HG02623 (cell line): ENCODE data around the gene REPIN1.

Source experiments
- ATAC-seq: cut with Tn5 transposase; IDR thresholded peaks from one replicate; pipeline ENCODE4 v1.9.1; 2021; ENCODE audit warnings: moderate library complexity; ENCODE audit not compliant: unreplicated experiment

Gene REPIN1

DNA sequence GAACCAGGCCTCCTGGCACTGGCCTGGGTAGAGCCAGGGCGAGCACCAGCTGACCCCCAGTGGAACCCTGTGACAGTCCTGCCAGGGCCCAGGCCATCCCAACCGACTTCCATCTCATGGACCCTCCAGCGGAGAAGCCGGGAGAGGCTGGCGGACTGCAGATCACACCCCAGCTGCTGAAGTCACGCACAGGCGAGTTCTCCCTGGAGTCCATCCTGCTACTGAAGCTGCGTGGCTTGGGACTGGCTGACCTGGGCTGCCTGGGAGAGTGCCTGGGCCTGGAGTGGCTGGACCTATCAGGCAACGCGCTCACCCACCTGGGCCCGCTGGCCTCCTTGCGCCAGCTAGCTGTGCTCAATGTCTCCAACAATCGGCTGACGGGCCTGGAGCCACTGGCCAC lies 31.9 kb upstream of the REPIN1 start:
- no peak for ATAC-seq

DNA sequence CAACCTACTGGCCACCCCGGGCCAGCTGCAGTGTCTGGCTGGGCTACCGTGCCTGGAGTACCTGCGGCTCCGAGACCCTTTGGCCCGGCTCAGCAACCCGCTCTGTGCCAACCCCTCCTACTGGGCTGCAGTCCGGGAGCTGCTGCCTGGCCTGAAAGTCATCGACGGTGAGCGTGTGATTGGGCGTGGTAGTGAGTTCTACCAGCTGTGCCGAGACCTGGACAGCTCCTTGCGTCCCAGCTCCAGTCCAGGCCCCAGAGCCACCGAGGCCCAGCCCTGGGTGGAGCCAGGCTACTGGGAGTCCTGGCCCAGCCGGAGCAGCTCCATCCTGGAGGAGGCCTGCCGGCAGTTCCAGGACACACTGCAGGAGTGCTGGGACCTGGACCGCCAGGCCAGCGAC lies 31.4 kb upstream of the REPIN1 start:
- no peak for ATAC-seq

DNA sequence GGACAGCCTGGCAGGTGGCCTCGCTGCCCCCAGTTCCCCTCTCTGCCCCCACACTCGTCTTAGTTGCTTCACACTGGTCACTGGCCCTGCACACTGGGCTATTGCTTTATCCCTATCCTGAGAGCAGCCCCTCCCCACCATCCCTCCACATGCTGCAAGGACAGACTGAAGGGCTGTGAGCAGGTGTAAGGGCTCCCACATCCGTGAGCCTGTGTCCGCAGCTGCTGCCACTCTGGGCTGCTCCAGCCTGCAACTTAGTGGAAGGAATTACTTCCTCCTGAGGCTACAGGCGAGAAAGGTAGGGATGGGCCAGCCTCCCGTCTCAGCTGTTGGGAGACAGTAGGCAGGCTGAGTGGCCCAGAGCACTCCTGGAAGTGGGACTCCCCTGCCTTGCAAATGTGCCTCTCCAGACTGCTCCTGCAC lies 31.0 kb upstream of the REPIN1 start:
- ATAC-seq = no peak

DNA sequence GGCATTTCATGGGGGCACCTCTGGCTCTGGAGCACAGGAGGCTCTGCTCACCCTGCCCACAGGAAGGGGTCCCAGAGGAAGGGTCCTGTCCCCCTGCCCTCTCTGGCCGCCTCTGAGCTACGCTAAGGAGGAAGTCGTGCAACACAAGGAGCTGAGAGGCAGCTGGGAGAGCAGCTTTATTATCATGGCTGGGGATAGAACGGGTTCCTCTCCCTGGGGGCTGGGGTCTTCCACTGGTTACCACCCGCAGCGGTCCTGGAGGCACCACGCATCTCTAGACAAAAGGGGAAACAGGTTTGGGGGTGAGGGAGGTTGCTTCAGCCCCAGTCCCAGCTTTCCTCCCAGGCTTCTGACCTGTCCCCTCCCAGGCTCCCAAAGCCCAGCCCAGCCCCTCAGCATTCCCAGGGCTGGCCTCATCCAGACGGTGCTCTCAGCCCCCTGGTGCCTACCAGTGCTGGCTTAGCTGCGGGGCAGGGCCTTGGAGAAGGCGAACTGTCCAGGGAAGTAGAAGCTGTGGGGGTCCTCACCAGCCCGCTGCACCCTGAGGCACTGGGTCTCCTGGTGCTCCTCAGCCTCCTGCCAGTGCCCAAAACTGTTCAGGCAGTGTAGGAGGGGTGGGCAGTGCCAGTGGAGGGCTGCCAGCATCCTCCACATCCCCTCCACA lies 30.3 kb upstream of the REPIN1 start:
- ATAC-seq = no peak

DNA sequence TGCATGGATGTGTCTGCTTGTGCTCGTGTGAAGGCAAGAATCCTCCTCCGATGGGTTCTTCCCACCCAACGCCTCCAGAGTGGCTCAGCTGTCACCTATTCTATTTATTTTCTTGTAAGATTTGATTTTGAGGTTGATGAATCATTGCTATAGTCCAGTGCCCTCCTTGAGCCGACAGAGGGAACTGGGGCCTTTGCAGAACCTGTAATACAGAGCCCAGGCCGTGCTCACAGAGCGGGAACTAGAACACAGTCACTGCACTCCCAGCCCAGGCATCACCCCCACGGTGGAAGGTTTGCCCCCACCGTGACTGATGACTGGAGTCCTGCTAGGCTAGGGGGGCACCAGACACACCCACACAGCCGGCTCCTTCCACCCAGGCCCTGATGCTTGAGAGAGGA lies 29.2 kb upstream of the REPIN1 start:
- ATAC-seq = no peak

DNA sequence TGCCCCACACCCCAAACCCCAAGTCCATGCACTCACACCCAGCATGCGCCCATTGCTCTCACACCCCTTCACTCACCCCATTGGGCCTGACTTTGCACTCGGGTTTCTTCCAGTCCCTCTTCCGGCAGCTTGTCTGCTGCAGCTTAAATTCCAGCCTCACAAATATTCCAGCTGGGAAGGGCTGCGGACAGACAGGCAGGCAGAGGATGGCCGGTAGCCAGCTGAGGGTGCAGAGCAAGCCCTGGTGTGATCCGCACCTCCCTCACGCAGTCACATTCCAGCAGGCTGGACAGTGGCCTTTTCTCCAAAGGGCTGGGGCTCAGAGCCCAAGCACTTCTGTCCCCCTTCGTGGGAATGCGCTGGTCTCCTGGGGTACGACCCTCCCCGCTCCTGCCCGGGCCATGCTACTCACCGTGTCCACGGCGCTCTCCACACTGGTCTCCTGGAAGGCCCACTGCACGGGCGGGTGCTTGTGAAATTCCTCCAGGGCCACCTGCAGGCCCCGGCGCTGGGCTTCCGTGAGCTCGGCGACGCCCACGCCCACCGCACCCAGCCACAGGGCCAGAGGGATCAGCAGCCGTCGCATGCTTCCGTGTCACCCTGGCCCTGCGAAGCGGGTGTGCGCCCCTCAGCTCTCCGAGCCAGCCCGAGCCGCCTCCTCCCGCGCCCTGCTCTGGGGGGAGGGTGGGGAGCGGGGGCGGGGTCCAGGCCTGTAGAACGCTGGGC lies 28.4 kb upstream of the REPIN1 start:
- no peak for ATAC-seq

DNA sequence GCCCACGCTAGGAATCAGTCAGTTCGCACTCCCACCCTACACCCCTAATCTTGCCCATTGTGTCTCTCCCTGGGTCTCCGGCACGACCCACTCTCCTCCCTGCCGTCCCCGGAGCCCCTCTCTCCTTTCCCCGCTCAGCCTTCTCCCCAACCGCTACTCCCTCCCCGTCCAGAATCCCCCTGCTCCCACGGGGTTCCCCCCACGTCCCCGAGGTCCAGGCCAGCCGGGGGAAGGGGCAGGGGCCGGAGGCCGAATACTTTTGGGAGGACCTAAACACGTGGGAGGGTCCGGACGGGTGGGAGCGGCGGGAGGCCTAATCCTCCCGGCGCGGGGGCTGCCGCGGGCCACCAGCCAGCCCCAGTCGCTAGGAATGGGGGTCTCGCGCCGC lies 27.8 kb upstream of the REPIN1 start:
- ATAC-seq = no peak

DNA sequence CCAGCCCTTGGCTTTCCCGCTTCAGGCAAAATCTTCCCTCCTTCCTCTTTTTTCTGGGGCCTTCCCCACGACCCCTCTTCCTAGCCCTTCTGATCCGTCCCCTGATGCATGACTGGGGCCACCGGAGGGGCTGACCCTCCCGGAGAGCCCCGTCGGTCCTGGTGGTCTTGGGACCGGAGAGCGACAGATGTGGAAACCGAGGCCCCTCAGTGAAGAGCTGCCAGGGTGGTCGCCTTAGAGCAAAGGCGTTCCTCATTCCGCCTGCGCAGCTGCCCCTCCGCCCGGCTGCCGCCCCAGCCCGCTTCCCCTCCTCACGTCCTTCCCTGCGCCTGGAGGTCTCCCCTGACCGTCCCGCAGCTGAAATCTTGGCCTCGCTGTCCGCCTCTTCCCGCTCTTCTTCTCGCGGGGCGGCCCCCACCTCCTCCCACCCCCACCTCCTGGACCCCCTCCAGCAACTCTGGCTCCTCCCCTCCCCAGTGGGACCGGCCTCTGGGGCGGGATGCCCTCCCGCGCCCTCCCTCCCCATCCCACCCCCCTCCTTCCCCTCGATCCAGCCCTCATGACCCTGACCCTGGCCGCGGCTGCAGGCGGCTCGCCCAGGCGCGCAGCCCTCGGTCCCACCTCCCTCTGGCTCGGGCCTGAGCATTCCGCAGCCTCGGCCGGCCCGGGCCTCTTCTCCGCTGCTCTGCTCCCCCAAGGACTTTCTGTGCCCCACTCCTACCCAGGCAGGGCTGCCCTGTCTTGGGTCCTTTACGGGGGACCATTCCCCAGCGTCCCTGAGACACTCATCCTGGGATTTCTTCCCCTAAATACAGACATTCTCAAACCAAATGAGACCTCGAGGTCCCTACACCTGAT lies 27.1 kb upstream of the REPIN1 start, which contains the start of gene RARRES2:
Gene RARRES2 (minus strand): TSS at position 367 of the 858 bp plus-strand sequence. CDS start 1,020 bp downstream, outside the sequence.
- no peak for ATAC-seq

DNA sequence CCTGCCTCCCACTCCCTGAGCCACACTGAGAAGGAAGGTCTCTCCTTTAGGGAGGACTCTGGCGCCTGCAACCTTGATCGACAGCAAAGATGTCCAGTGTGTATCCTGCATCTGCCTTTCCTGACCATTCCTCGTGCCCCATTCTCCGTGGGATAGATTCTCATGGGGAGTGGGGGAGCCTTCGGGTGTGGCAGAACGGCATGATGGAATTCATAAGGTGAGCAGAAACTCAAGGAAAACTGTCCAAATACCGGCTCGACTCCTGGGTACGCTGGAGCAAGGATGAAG lies 26.6 kb upstream of the REPIN1 start:
- no peak for ATAC-seq

DNA sequence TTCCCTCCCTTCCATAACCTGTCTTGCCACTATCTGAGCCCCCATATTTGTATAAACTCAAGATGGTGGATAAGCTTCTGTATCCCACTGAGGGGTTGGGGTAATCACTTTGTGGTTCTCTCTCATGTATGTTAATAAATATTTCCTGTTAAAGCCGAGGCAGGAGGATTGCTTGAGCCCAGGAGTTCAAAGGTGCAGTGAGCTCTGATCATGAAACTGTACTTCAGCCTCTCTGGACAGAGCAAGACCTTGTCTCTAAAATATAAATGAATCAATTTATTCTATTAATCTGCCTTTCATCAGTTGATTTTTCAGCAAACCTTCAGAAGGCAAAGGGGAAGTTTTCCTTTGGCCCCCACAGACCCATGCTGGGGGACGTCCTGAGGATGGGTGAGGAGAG lies 25.4 kb upstream of the REPIN1 start:
- no peak for ATAC-seq

DNA sequence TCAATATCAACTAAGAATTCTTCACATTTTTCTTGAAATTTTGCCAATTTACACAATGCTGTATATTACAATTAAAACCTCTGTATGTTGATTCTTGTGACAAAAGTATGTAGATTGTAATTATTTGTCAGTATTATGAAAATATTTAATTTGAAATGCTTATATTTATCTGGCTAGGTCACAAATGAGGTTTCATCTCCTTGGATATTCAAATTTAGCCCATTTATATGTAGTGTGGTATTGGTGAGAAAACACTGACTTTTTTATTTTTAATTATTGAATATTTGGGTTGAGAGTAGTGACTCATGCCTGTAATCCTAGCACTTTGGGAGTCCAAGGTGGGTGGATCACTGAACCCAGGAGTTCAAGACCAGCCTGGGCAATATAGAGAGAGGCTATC lies 24.3 kb upstream of the REPIN1 start:
- ATAC-seq = no peak

DNA sequence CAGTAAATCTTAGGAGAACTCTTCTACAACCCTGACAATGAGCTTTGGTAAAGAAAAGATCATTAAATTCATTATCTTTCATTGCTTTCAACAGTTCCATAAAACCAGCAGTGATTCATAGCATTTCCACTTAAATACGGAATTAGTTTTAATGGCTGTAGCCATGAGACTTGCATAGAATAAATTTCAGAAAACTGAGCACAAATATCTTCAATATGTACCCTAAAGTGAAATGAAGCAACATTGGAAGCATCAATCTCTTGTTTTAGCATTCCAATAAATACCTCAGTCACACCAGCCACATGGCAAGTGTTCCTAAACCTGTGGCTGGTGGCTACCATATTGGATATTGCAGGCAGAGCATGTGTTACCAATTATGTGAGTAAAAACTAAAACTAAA lies 23.6 kb upstream of the REPIN1 start:
- ATAC-seq = no peak

DNA sequence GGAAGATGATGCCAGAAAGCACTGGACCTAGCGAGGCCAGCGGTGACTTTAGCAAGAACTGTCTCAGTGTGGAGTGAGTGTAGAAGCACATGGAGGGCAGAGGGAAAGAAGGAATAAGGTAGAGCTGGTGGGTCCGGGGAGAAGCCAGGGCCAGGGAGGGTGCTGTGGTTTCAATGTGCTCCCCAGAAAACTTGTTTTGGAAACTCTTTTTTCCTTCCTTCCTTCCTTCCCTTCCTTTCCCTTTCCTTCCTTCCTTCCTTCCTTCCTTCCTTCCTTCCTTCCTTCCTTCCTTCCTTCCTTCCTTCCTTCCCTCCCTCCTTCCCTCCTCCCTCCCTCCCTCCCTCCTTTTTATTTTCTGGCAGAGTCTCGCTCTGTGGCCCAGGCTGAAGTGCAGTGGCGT lies 21.7 kb upstream of the REPIN1 start:
- no peak for ATAC-seq

DNA sequence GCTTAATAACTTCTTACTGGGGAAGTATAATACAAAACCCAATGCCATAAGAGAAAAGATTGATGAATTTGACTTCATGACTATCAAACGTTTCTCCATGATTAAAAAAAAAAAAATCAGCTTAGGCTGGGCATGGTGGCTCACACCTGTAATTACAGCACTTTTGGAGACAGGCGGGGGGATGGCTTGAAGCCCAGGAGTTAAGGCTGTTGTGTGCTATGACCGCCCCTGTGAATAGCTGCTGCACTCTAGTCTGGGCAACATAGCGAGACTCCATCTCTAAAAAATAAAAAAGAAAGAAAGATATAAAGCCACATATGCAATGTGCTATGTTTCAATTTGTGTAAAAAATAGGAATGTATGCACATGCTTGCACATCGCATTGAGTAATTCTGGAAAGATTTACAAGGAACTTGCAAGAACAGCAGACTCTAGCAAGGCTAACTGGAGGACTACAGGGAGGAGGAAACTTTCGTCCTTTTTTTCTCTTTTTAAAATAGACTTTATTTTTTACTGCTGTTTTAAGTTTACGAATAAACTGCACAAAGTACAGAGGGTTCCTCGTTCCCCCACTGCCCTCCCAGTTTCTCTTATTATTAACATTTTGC lies 16.9 kb upstream of the REPIN1 start:
- ATAC-seq = no peak

DNA sequence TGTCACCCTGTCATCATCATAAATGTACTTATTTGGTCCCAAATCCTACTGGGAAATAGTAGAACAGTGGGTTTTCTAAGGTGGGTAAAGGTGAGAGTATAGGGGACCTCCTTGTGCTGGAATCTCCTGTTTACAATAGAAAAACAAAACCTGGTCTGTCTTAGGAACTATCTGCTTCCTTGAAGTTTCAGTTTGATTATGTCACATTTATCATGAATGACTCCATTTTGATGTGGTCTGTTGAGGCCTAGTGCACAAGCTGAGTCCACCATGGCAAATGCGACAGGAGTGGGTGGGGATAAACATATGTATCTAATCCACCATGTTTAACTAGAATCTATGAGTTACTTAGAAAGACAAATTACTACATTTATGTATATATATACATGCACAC lies 13.0 kb upstream of the REPIN1 start:
- no peak for ATAC-seq

DNA sequence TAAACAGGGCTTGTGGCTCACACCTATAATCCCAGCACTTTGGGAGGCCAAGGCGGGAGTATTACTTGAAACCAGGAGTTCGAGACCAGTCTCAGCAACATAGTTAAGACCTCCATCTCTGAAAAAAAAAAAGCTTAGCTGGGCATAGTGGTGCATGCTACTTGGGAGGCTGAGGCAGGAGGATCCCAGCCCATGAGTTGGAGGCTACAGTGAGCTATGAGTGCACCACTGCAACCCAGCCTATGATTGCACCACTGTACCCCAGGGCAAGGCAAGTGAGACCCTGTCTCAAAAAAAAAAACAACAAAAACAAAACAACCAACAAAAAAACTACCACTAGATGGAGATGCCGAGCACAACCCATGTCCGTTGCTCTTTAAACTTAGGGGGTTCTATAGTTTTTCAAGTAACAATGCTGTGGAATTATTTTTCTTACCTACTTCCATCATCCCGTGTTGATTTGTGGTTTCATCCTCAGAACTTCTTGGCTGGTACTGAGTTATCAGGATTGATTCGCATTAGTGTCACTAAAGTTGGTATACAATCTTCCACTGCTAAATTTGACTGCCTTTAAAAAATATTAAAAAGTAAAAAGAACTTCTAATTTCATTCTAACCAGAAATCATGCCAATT lies 12.2 kb upstream of the REPIN1 start:
- no peak for ATAC-seq

DNA sequence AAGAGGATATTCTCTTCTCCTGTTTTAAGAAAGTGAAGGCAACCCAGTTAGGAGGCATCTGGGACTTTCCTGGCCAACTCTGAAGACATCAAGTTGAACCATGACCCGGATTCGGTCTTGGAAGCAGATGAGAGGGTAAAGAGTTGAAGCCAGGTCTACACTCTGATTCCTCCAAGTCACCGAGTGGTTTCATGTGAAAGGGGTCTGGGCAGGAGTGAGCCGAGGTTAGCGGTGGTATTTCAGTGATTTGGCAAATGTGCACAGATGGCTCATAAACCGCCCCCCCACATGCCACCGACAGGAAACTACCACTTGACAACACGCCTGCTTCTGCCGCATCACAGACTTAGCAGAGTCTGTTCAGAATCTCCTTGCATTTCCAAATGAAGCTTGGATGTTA lies 11.4 kb upstream of the REPIN1 start:
- ATAC-seq = peak; percentile 56

DNA sequence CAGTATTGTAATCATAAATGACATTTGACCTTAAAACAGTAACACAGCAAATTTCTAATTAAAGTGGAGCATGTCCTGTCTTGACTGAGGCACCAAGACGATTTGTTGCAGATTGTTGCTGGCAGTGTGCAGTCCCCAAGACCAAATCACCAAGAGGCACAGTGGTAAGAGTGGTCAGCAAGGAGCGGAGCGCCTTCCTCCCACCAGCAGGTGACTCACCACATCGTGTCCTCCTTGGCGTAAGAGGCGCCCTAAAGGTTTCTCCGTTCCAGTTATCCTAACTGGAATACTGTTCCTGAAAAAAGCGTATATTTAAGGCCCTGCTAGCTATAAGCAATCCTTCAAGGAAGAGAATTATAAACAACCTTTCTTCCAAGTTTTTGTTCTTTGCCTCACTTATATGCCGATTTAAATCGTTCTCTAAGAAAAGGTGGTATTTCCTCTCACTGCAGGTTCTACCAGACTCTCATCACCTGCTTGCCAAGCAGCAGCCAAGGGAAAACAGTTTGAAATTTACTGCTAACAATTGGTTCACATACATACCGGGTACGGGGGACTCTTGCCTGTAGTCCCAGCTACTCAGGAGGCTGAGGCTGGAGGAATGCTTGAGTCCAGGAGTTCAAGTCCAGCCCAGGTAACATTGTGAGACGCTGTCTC lies 10.7 kb upstream of the REPIN1 start:
- no peak for ATAC-seq

DNA sequence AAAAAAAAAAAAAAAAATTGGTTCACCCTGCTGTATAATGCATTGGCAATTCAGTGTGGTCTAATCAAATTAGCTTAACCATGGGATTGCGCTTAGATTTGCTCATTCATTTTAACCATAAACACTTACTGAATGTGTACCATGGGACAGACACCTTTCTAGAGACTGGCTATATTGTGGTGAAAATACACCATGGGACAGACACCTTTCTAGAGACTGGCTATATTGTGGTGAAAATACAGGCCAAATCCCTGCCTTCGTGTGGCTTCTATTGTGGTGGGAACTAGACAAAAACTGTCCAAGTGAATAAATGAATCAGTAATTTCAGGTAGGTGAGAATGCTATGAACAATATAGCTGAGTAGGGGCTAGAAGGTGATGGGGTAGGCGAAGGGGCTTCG lies 10.2 kb upstream of the REPIN1 start:
- ATAC-seq = no peak

DNA sequence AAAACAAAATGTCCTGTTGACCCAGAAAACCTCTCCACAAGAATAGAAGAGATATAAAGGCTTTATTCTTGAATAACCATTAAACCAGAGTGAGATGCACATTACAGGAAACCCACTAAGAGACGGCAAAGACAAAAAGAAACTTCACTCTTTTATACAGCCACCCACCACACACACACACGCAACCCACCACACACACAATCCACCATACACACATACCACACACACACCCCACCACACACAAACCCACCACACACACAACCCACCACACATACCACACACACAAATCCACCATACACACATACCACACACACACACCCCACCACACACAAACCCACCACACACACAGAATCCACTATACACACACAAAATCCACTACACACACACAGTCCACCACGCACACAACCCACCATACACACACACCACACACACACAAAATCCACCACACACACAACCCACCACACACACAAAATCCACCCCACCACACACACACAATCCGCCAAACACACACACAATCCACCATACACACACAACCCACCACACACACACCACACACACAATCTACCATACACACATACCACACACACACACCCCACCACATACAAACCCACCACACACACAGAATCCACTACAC lies 9.5 kb upstream of the REPIN1 start:
- ATAC-seq = no peak
